Effector memory CD4-positive, alpha-beta T cell (primary cell): Measurements from ENCODE around the gene KRT82.
"Not testable (repeated sequence)": the region's sequence is repeated elsewhere in the genome, so short reads cannot be mapped to it uniquely, and the experiment has no call there.

Experiments used
- DNase-seq, 3 donors: peaks; one replicate each; pipeline ENCODE4 v3.0.0-alpha.2; 2020
- H3K27ac ChIP-seq: 2 replicates; pipeline ENCODE4 v1.7.0; 2013; ENCODE audit warnings: mild to moderate bottlenecking, low read length, moderate library complexity; ENCODE audit not compliant: insufficient read depth, poor library complexity, severe bottlenecking
- H3K27me3 ChIP-seq: replicated peaks from 2 replicates; pipeline ENCODE4 v1.7.0; 2013; ENCODE audit warnings: mild to moderate bottlenecking, low read length; ENCODE audit not compliant: insufficient read depth, control insufficient read depth, poor library complexity, severe bottlenecking
- H3K36me3 ChIP-seq: 2 replicates; pipeline ENCODE4 v1.7.0; 2013; ENCODE audit warnings: mild to moderate bottlenecking, low read length, moderate library complexity; ENCODE audit not compliant: control insufficient read depth, insufficient read depth
- H3K4me1 ChIP-seq: 2 replicates; pipeline ENCODE4 v1.7.0; 2013; ENCODE audit warnings: low read length, mild to moderate bottlenecking; ENCODE audit not compliant: control insufficient read depth, insufficient read depth, poor library complexity, severe bottlenecking
- H3K4me3 ChIP-seq: 2 replicates; pipeline ENCODE4 v1.7.0; 2013; ENCODE audit warnings: low read length, low read depth, mild to moderate bottlenecking; ENCODE audit not compliant: insufficient read depth, poor library complexity, severe bottlenecking
- H3K9me3 ChIP-seq: 2 replicates; pipeline ENCODE4 v1.7.0; 2013; ENCODE audit warnings: mild to moderate bottlenecking, low read length, moderate library complexity; ENCODE audit not compliant: control insufficient read depth

KRT82 gene

DNA sequence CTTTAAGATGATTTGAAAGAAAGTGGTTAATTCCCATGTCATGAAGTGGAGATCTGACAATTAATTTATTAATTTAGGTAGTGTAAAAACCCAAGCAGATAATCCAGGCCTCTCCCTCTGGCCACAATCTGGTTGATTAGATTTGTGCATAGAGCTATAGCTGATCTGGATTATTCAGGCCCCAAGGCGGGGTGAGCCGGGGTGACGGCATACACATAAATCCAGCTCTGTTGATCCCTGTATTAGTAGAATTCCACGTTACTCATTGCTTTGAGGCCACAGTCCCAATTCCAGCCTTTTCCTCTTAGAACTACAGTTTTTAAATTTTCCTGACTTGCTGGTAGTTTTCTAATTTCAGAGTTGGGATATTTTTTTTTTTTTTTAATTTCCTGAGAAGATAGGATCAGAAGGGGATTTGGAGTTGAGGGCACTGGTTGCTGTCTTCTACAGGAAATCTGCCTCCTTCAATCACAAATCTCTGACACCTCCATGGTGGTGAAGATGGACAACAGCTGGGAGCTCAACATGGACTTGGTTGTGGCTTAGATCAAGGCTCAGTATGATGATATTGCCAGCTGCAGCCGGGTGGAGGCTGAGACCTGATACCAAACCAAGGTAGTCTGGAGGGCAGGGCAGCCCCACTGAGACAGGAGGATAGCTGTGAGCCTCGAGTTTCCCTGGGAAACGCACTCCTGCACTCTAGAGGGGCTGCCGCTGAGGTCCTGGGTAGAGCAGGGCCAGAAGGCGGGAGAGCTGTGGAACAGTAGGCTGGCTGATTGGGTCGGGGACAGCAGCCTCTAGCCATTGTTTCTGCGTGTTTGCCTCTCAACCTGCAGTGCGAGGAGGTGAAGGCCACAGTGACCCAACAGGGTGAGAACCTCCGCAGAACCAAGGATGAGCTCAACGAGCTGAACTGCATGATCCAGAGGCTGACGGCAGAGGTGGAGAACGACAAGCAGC is 58.3 kb downstream of the KRT82 start:
- Histone ChIP-seq H3K4me3 (no peak overlapping the region), H3K36me3 (no peaks in the 10 kb centered on the region), H3K9me3 (no peaks in the 10 kb centered on the region), H3K4me1 (peaks cover 15% of the 10 kb centered on the region), H3K27me3 (no peaks in the 10 kb centered on the region), H3K27ac (no peak overlapping the region)
- no peak for DNase-seq

DNA sequence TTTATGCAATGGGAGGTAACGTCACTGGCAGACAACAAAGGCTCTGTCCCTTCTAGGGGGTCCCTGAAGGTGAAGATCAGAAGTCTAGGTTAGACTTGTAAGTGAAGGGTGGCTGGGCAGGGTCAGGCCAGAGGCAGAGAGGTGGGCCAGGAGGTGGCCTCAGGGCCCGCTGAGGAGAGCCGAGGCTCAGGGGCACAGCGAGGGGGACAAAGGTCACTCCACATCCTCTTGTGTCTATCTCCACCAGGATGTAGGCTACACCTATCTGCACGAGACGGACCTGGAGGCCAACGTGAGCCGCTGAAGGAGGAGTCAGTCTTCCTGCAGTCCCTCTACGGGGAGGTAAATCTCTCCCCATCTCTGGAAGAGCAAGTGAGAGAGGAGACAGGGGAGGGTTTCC is 59.1 kb downstream of the KRT82 start:
- no peak for DNase-seq
- no peak overlapping the region for H3K4me3 ChIP-seq
- H3K4me1 ChIP-seq: peaks cover 11% of the 10 kb centered on the region
- H3K27ac ChIP-seq: no peak overlapping the region
- H3K36me3 ChIP-seq: no peaks in the 10 kb centered on the region
- no peaks in the 10 kb centered on the region for H3K27me3 ChIP-seq
- no peaks in the 10 kb centered on the region for H3K9me3 ChIP-seq

DNA sequence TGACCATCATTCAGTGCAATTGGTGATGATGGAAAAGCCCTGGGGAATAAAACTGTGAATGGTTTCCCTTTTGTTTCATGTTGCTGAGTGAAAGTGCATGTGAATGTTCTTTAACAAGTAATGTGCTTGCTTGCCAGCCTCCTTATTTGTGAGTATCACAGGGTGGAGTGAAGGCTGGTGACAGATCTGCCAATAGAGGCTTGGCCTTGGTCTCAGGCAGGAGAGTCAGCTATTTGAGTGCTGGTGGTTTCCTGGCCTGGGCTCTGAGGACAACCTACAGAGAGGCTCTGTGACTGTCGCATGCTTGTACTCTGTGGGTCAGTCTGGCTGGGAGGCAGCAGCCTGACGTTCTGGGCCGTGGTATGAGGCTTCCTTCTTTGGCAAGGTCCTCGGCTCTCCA is 59.5 kb downstream of the KRT82 start:
- Histone ChIP-seq H3K9me3 (no peaks in the 10 kb centered on the region), H3K4me3 (no peak overlapping the region), H3K27ac (no peak overlapping the region), H3K4me1 (peaks cover 7% of the 10 kb centered on the region), H3K27me3 (no peaks in the 10 kb centered on the region), H3K36me3 (no peaks in the 10 kb centered on the region)
- no peak for DNase-seq

DNA sequence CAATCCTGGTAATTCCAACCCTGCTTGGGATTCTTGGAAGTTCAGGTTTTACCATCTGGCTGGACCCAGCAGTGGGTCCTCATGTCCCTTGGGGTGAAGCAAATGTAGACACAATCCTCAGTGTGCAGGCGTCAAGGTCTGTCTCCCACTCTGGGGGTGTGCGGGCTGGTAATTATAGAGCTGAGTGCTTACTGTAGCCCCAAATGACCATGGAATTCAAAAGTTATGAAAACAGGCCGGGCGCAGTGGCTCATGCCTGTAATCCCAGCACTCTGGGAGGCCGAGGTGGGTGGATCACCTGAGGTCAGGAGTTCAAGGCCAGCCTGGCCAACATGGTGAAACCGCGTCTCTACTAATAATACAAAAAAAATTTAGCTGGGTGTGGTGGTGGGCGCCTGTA is 61.1 kb downstream of the KRT82 start:
- not testable (repeated sequence) for H3K4me1 ChIP-seq, H3K4me3 ChIP-seq, H3K9me3 ChIP-seq, DNase-seq, H3K36me3 ChIP-seq, H3K27ac ChIP-seq, H3K27me3 ChIP-seq

DNA sequence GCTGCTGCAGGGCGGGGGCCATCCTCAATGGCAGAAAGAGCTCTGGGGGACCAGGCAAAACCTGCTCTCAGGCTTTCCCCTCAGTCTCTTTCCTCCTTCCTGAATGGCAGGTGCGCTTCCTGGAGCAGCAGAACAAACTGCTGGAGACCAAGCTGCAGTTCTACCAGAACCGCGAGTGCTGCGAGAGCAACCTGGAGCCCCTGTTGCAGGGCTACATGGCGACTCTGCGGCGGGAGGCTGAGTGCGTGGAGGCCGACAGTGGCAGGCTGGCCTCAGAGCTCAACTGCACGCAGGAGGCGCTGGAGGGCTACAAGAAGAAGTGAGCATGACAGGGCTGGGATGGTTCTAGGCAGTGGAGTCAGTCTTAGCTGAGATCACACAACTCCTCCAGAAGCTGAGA is 62.0 kb downstream of the KRT82 start:
- no peaks in the 10 kb centered on the region for H3K27me3 ChIP-seq
- DNase-seq: no peak
- H3K9me3 ChIP-seq: no peaks in the 10 kb centered on the region
- no peak overlapping the region for H3K4me3 ChIP-seq
- H3K4me1 ChIP-seq: no peaks in the 10 kb centered on the region
- H3K27ac ChIP-seq: no peak overlapping the region
- H3K36me3 ChIP-seq: no peaks in the 10 kb centered on the region
